HG03108 (cell line): ENCODE measurements around the gene KPNA6.
"Not testable (repeated sequence)": the region's sequence is repeated elsewhere in the genome, so short reads cannot be mapped to it uniquely, and the experiment has no call there.

Source experiments
- ATAC-seq: cut with Tn5 transposase; IDR thresholded peaks from one replicate; pipeline ENCODE4 v1.9.1; 2021; ENCODE audit warnings: moderate library complexity; ENCODE audit not compliant: unreplicated experiment

KPNA6 gene

DNA sequence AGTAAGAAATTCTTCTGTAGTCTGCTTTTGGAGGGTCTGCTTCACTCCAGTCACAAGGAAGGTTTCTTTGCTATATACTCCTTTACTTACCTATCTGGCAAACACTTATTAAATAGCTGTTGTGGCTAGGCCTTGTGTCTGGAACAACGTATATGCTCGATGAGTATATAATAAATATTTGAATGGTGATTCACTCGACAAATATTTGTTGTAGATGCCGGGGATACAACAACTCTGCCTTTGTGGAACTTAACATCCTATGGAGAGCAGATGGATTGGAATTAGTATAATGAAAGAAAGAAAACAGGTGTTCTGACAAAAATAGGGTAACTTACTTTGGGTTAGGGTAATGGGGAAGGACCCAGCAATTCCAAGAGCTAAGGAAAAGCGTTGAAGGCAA lies 31.1 kb downstream of the KPNA6 start:
- no peak for ATAC-seq

DNA sequence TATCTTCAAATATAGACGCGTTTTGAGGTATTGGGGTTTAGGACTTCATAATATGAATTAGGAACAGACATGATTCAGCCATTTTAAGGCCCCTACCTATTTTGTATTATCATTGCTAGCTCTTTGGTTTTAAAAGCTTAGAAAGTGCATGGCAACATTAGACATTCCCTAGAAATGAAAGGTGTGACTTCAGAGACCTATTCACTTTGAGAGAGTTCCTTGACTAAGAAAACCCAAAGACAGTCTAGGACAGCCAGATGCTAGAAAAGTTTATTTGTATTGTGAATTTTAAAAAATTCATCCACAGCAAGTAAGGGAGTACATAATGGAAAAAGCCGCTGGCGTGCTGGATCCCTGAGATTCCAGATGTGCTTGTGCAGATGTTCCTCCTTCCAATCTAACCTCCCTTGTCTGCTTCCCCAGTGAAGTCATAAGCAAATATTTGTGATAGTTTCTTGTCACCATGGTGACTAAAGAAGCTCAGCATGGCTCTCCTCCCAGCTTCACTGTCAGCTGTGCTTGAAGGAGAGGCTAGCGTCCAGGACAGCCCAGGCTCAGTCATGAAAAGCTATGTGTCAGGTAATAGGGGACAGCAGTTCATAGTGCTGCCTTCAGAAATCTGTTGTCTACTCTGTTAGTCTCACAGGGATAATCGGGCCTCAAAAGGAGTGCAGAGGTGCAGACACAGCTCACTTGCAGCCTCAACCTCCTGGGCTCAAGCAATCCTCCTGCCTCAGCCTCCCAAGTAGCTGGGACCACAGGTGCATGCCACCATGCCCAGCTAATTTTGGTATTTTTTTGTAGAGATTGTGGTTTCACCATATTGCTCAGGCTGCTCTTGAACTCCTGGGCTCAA lies 34.8 kb downstream of the KPNA6 start:
- no peak for ATAC-seq

GRCh38 chr1:32143302-32143695 lies 35.4 kb downstream of the KPNA6 start:
- ATAC-seq, result not testable (repeated sequence)

DNA sequence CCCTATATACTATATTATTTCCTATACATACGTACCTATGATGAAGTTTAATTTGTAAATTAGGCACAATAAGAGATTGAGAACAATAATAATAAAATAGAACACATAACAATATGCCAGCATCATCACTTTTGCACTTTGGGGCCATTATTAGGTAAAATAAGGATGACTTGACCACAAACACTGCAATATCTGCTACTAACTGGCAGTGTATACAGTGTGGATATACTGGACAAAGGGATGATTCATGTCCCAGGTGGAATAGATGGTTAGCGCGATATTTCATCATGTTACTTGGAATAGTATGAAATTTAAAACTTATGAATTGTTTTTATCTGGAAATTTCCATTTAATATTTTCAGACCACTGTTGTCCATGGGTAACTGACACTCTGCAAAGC lies 36.2 kb downstream of the KPNA6 start:
- ATAC-seq, result no peak

- ATAC-seq, result not testable (repeated sequence)
Observed at GRCh38 chr1:32147799-32148198, 39.9 kb downstream of the KPNA6 start.

DNA sequence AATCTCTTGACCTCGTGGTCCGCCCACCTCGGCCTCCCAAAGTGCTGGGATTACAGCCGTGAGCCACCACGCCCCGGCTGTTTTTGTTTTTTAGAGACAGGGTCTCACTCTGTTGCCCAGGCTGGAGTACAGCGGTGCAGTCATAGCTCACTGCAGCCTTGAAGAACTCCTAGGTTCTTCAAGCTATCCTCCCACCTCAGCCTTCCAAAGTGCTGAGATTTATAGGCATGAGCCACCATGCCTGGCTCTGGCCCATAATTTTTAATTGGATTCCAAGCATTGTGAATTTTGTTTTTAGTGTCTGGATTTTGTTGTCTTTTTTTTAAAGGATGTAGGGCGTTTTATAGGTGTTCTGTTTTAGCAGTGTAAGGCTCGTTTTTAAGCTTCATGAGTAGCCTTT lies 43.0 kb downstream of the KPNA6 start:
- ATAC-seq, result no peak

DNA sequence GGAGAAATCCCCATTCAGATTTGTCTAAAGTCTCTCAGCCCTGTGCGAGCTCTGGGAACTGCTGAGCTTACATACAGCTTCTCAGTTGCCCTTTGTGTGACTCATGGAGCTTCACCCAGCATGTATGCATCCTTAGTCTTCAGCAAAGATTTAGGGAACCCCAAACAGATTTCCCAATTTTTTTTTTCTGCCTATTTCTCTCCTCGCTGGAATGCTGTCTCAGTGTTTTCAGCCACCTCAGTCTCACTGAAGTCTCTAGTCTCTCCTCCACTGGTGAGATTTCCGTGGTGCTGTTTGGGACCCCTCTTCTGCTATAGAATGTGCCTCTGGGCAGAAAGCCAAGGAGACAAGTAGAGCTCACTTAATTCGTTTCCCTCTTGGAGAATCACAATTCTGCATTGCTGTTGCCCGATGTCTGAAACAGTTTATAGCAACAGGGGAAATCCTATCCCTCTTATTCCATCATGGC lies 43.5 kb downstream of the KPNA6 start:
- ATAC-seq, result no peak

GRCh38 chr1:32159189-32159588 lies 51.3 kb downstream of the KPNA6 start:
- ATAC-seq, result peak; percentile 63

GRCh38 chr1:32163405-32163804 lies 55.5 kb downstream of the KPNA6 start:
- ATAC-seq, result no peak

DNA sequence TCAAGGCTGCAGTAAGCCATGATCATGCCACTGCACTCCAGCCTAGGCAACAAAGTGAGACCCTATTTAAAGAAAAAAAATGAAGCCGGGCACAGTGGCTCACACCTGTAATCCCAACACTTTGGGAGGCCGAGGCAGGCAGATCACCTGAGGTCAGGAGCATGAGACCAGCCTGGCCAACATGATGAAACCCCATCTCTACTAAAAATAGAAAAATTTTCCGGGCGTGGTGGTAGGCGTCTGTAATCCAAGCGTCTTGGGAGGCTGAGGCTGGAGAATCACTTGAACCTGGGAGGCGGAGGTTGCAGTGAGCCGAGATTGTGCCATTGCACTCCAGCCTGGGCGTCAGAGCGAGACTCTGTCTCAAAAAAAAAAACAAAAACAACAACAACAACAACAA lies 57.8 kb downstream of the KPNA6 start:
- not testable (repeated sequence) for ATAC-seq

DNA sequence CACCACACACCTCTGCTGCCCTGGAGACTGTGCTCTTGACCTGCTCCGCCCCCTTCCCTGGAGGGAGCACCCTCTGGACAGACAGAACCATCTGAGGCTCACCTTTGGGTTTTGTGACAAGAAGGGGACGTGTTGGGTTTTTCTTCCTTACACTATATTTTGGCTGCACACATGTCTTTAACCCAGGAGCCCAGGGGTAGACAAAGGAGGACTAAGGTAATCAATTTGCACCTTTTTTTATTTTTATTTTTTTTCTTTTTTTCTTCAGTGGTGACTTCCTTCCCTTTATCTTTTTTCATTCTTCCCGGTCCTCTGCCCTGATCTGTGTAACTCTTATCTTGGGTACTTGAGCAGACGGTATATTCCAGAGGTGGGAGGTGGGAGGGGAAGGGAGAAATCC lies 63.1 kb downstream of the KPNA6 start:
- no peak for ATAC-seq

DNA sequence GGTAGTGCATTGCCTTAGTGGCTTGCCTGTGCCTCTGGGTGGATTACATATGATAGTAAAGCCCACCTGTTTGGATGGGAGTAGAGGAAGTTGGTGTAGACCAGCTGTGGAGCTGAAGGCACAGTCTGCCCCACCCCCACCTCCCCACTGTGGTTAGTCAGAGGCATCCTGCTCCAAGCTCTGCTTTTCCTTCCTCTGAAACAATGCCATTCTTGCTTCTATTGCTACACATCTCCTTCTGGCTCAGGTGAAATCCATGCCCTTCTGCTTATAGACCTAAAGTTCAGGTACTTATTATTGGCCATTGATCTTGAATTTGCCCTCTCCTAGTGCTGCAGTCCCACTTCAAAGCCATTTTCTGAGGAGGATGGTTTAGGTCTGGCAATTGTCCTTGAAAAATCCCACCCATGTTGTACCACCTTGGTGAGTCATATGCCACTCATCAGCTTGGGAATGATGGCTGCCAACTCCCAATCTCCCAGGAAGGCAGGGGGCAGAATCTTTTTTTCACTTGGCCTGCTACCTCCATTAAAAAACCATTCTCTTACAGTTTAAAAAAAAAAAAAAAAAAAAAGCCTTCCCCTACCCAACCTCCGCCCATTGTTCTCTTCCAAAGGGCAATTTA lies 64.9 kb downstream of the KPNA6 start:
- no peak for ATAC-seq

DNA sequence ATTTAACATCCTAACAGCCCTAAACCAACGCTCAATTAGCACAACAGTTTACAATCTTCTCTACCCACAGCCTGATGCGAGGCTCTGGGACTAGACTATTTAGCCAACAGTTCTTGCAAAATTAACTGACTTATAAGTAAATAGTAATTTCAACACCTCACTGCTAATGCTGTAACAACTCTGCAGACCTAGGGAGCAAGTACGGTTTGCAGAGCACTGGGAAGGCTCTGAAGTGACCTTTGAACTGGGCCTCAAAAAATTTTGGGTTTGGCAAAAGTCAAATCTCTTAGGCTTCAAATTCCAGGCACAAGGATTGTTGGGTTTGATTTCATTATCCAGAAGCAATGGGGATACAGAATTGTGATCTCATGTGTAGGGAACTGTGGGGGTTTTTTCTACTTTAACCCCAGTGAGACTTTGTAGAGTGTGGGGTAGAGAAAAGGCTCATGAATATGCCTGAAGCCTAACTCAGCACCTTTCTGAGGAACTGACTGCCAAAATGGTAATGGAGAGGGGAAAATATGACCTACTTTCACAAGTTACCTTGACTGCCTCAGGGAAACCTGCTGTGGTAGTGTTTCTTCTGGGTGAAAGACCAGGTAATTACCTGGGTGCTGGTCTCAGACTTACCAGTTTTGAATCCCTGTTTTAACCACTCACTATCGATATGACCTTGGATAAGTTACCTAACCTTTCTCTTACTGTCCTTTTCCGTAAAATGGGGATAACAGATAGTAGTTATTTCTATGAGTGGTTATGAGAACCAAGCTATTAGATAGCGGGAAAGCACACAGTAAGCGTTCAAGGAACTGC lies 70.7 kb downstream of the KPNA6 start:
- ATAC-seq, result no peak

GRCh38 chr1:32179193-32179442 lies 71.3 kb downstream of the KPNA6 start:
- ATAC-seq, result no peak

- ATAC-seq, result peak; percentile 87
Observed at GRCh38 chr1:32179443-32180185, 71.8 kb downstream of the KPNA6 start, which contains the start of gene TXLNA. TSS of gene TXLNA (plus strand) at chr1:32179675. CDS start at chr1:32180346, 671 bp downstream.

GRCh38 chr1:32180186-32181060 lies 72.6 kb downstream of the KPNA6 start:
- ATAC-seq, result no peak

GRCh38 chr1:32181065-32181464 lies 73.2 kb downstream of the KPNA6 start:
- ATAC-seq, result no peak

- ATAC-seq, result no peak
Observed at GRCh38 chr1:32181563-32181962, 73.7 kb downstream of the KPNA6 start.

- no peak for ATAC-seq
Observed at GRCh38 chr1:32182060-32182459, 74.2 kb downstream of the KPNA6 start.

DNA sequence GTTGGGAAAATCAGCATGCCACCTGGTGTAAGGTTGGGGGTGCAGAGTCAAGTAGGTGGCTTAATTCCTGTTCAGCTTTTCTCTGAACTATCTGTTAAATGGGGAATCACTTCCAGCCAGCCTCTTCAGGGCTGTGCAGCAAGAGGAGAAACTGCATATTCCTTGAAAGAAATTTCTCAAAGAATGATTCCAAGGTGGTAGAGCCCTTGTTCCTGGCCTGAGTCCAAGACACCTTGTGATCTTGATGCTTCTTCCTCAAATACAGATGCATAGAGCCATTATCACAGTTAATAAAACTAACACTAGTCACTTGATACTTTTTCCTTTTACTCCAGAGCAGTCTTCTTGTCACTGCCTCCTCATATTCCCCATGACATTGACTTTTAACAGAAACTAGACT lies 76.8 kb downstream of the KPNA6 start:
- no peak for ATAC-seq
